HT-29 (cell line): ENCODE measurements around the gene SRXN1. TPM values are rescaled to one million over a fixed set of nuclear protein-coding genes. Genes with fewer than 3 reads are reported as not detected.

Experiments
- DNase-seq: peaks from one replicate; pipeline ENCODE4 v3.0.0-alpha.2; 2015; ENCODE audit warnings: low spot score
- total RNA-seq: library from RNA; depleted of rRNA; stranded (reverse); fragments of >200 nt; shearing (Covaris generic); gene quantifications from 2 replicates; pipeline ENCODE4 v1.2.3, GENCODE V29; 2014

The SRXN1 gene
- total RNA-seq, 1 experiment from 2014 or later, result 56.4 TPM

DNA sequence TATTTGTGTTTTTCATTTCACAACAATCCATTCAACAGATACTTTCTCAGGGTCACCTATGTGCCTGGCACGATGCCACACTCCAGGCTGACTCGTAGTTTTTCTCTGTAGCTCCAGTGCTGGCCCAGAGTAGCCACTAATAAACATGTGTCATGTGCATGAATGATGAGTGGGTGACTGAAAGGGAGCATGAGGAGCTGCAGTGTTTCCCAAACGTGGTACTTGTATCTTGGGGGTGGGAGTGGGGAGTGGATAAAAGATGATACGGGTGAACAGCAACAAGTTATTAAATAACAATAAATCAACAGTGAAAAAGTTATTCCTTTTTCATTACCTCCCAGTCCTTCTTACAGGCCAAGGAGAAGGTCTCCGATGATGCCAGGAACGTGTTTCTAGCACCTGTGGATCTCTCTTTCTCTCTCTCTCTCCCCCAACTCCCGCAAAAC lies 17.1 kb downstream of the SRXN1 start:
- no peak for DNase-seq

GRCh38 chr20:635028-635892 lies 17.7 kb downstream of the SRXN1 start:
- DNase-seq, result no peak

DNA sequence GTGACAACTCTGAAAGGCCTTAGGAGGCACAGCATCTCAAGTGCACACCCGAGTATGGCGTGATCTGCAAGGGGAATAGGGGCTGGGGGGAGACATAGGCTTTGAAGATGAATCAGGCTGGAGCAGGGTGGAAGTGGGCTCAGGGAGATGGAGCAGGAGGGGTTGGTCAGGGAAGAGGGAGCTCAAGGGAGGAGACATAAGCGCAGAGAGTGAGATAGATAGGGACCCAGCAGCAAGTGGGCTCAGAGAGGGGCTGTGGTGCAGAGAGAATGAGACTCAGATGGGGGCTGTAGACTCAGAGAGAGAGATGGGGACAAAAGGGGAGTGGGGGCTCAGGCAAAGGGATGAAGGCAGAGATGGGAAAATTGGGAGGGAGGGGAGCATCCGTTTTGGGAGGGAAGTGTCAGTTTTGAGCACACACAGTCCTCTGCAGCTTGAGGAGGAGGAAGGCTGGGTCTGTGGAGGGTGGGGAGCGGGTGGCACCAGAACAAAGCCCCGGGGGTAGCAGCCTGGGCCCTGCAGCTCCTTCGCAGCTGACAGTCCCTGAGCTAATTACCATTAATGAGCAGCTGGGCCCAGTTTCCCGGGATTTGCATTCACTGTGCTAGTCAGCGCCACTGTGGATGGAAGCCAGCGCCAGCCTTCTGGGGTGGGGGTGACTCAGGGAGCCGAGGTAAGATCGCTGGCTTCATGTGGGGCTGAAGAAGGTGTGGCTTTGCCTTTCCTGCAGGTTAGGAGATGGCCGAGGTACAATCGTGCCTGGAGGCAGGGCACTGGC lies 18.7 kb downstream of the SRXN1 start:
- DNase-seq, result no peak

- DNase-seq, result no peak
Measured at GRCh38 chr20:631101-631500, 21.9 kb downstream of the SRXN1 start.

GRCh38 chr20:626579-626978 lies 26.4 kb downstream of the SRXN1 start:
- no peak for DNase-seq

DNA sequence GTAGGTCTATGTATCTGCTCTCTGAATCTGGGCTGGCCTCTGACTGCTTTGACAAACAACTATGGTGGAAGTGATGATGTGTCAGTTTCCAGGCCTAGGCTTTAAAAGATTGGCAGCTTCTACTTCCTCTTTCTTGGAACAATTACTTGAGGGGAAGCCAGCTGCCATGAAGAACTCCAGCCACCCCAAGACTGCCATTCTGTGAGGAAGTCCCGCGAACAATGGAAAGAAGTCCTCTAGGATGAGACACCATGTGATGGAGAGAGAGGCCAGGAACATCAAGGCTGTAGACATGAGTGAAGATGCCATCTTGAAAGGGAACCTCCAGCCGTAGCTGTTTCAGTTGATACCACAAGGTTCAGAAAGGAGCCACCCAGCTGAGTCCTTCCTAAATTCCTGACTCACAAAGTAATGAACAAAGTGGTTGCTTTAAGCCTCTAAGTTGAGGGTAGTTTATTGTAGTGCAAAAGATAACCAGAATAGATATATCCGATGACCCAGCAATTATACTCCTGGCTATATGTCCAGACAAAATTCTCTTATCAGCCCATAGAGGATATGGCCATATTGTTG lies 27.6 kb downstream of the SRXN1 start:
- DNase-seq, result no peak

GRCh38 chr20:623704-624103 lies 29.3 kb downstream of the SRXN1 start:
- DNase-seq, result no peak

DNA sequence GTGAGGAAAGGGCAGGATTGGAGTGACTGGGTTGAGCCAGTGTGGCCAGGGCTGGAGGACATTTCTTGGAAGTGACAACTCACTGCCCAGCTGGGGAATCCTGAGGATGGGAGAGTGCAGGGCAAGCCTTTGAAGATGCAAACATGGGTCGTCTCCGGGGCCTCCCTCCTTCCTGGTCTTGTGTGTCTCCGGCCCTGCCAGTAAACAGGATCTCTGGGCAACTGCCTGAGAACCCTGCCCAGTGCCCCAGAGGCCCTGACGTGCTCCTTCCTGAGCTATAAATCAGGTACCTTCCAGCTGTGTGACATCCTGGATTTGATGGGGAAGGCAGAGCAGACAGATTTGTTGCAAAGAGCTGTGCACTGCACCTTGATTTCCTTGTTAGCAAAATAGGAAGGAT lies 30.0 kb downstream of the SRXN1 start:
- DNase-seq, result no peak

DNA sequence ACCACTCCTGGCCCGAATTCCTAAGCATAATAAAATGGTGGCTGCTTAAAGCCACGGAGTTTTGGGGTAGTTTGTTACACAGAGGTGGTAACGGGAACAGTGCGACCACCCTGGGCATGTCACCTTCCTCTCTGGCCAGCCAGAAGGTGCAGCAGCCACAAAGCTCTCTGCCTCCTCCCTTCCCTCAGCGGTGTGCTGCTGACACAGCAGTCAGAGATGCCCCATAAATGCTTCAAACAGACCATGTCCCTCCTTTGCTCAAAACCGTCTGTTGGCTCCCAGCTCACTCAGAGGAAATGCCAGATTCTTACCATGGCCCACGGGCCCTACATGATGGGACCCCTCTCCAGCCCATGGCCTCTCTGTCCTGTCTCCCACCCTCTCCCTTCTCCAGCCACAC lies 30.8 kb downstream of the SRXN1 start:
- DNase-seq, result no peak

GRCh38 chr20:621125-621756 lies 31.8 kb downstream of the SRXN1 start:
- DNase-seq, result no peak

DNA sequence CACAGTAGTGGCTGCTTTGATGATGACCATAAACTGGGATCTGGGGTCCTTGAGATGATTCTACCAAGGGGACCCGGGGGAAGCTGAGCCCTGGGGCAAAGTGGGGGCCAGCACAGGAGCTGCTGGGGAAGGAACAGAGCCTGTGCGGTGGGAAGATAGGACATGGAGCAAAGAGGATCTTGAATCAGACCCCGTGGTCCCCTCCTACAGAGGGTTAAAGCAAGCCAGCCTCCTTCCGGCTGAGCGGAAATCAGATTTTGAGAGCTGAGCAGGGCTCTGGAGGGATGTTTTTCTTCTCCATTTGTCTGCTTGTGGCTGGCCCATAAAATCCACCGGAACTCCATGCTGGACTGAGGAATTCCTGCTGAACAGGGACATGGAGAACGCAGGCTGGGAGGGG lies 32.8 kb downstream of the SRXN1 start:
- DNase-seq, result no peak

GRCh38 chr20:618980-619379 lies 34.0 kb downstream of the SRXN1 start:
- no peak for DNase-seq

- no peak for DNase-seq
Measured at GRCh38 chr20:617934-618690, 34.9 kb downstream of the SRXN1 start.

DNA sequence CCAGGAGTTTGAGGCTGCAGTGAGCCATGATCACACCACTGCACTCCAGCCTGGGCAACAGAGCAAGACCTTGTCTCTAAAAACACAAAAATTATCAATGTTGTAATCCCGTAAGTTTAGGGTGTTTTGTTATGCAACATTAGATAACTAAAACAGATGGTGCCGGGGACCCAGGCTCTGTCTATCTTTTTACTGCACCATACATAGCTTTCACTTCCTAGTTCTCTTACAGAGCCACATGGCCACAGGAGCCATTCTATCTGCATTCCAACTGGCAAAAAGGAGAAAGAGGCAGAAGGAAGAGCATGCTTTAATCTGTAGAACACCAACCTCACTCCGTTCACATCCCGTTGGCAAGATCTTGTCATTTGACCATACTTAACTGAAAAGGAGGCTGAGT lies 37.5 kb downstream of the SRXN1 start:
- DNase-seq, result no peak

DNA sequence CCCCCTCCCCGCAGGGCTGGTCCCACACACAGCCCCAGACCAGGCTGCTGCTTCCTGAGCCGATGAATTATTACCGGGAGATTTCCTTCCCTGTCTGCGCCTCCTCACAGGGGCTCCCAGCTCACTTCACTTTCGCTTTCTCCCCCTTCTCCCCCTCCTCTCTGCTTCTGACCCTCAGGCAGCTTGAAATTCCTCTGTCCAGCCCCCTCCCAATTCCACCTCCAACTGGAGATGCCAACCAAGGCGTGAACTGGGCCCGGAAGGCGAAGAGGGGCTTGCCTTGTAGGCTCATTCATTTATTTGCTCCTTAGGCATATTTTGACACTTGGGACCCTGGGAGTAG lies 41.2 kb downstream of the SRXN1 start:
- no peak for DNase-seq

- no peak for DNase-seq
Measured at GRCh38 chr20:611047-611842, 41.8 kb downstream of the SRXN1 start.

DNA sequence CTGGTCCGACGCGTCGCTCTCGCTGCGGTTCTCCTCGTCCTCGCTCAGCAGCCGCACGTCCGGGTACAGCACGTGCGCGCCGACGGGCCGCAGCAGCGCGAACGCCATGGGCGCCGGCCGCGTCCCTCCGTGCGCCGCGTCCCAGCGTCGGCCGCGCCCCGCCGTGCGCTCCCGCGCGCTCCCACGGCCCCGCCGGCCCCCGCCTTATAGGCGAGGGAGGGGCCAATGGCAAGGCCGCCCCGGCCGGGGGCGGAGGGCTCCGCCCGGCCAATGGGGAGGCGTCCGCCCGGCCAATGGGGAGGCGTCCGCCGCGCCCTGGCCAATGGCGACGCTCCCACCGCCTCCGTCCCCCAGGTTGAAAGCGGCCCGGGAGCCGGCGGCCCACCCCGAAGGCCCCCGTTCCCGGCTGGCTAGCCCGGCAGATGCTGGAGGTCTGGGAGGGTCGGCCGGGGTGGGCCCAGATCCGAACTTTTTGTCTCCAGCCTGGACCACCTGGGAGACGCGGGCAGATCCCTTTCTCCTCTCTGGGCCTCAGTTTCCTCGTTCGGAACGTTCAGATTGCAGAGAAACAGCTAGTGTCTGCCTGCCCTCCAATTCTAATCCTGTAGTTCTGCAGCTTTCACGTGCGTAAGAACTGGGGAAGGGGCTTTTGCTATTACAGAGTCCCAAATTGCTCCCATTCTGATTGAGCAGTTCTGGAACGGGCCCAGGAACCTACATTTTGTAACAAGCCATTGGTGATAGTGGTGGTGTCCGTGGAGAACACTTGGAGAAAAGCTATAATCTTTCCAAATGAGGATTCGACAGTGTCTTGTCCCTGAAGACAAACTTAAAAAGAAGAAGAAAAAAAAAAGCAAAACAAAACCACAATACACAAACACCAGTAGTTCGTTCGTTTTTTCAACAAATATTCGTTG lies 42.6 kb downstream of the SRXN1 start, which contains the start of gene TCF15:
TSS of gene TCF15 (minus strand) at position 180 of the 917 bp plus-strand sequence. CDS start at position 108, 72 bp downstream.
- no peak for DNase-seq

- DNase-seq, result no peak
Measured at GRCh38 chr20:609371-609964, 43.5 kb downstream of the SRXN1 start.

- DNase-seq, result no peak
Measured at GRCh38 chr20:608970-609369, 44.0 kb downstream of the SRXN1 start.
